HepG2 (cell line): ENCODE results near the gene CHTF18. TPM values are rescaled to one million over a fixed set of nuclear protein-coding genes. Genes with fewer than 3 reads are reported as not detected.

Experiments used
- ATAC-seq: fragments of 200-7000 bp; cut with Tn5 transposase; 3 replicates; pipeline ENCODE4 v1.9.1; 2020; ENCODE audit warnings: mild to moderate bottlenecking, moderate library complexity
- BruUV-seq: library from RNA; stranded (reverse); fragments of 400-500 nt; replicated peaks from 2 replicates; lab custom pipeline; 2021; lab: Mats Ljungman, UMichigan
- CTCF ChIA-PET: fragments of 300-600 bp; formaldehyde crosslinking; extraction: SDS; loops from one replicate; lab custom pipeline; 2021; ENCODE audit warnings: low total read pairs, inconsistent platforms, low intra/inter-chr PET ratio; lab: Yijun Ruan, JAX
- POLR2A ChIA-PET: fragments of 350-600 bp; sonication (Branson Sonifier 250); formaldehyde crosslinking; loops from one replicate; lab custom pipeline; 2020; ENCODE audit warnings: antibody characterized with exemption, inconsistent platforms; lab: Yijun Ruan, JAX
- DNase-seq: peaks from one replicate; pipeline ENCODE4 v3.0.0-alpha.2; 2015; ENCODE audit warnings: low spot score
- FAIRE-seq: peaks from 3 replicates; lab custom pipeline; 2011; peaks lifted over from hg19 to GRCh38; lab: Jason Lieb, UNC
- H2AFZ ChIP-seq: one replicate; pipeline ENCODE4 v1.6.1; 2011; ENCODE audit warnings: low read length, inconsistent platforms
- H3K27ac ChIP-seq: fragments of 300-600 bp; 3 replicates; pipeline ENCODE4 v1.8.0; 2011; ENCODE audit warnings: mixed run types, mild to moderate bottlenecking, mixed read lengths, low read length, inconsistent platforms; ENCODE audit not compliant: insufficient read depth; ENCODE audit errors: extremely low read length
- H3K27me3 ChIP-seq, 2 experiments: fragments of 200-600 bp in 1 of 2; 2 replicates in 1 of 2; 3 replicates in 1 of 2; pipeline versions ENCODE4 v1.6.0 to v1.8.0; 2011; ENCODE audit warnings: low read length in 2 of 2, mild to moderate bottlenecking in 2 of 2, moderate library complexity in 2 of 2, inconsistent platforms in 1 of 2; ENCODE audit not compliant: insufficient read depth in 2 of 2, control insufficient read depth in 1 of 2
- H3K36me3 ChIP-seq, 2 experiments: fragments of 200-600 bp in 1 of 2; replicated peaks in 1 of 2; 2 replicates in 1 of 2; 3 replicates in 1 of 2; pipeline versions ENCODE4 v1.5.1 to v1.8.0; 2011; ENCODE audit warnings: low read length in 2 of 2, inconsistent platforms in 1 of 2; ENCODE audit not compliant: insufficient read depth in 2 of 2, control insufficient read depth in 1 of 2
- H3K4me1 ChIP-seq: 2 replicates; pipeline ENCODE4 v1.5.1; 2012; ENCODE audit warnings: low read length, inconsistent platforms; ENCODE audit not compliant: insufficient read depth
- H3K4me2 ChIP-seq: 2 replicates; pipeline ENCODE4 v1.6.0; 2011; ENCODE audit warnings: low read depth, low read length, inconsistent platforms
- H3K4me3 ChIP-seq, 3 experiments: fragments of 200-600 bp in 1 of 3; sonication (generic), shearing (Covaris generic) in 1 of 3; replicated peaks in 1 of 3; 2 replicates each; pipeline ENCODE4 v1.5.1; 2011 to 2016; ENCODE audit warnings: low read length in 3 of 3, inconsistent platforms in 2 of 3, low read depth in 2 of 3, mild to moderate bottlenecking in 2 of 3, control low read depth in 1 of 3, mixed read lengths in 1 of 3; ENCODE audit not compliant: insufficient read depth in 1 of 3
- H3K79me2 ChIP-seq: one replicate; pipeline ENCODE4 v1.6.1; 2011; ENCODE audit warnings: low read length, inconsistent platforms; ENCODE audit not compliant: insufficient read depth
- H3K9ac ChIP-seq: 2 replicates; pipeline ENCODE4 v1.6.0; 2011; ENCODE audit warnings: mild to moderate bottlenecking, low read depth, low read length, inconsistent platforms; ENCODE audit not compliant: insufficient read depth
- H3K9me3 ChIP-seq: 2 replicates; pipeline ENCODE4 v1.5.1; 2012; ENCODE audit warnings: mild to moderate bottlenecking, low read length
- H4K20me1 ChIP-seq: 2 replicates; pipeline ENCODE4 v1.6.0; 2011; ENCODE audit warnings: inconsistent platforms, mild to moderate bottlenecking, low read length, moderate library complexity; ENCODE audit not compliant: insufficient read depth
- PAF1 ChIP-seq: IDR thresholded peaks from 2 replicates; pipeline ENCODE4 v1.6.1; 2016; ENCODE audit warnings: missing genetic modification reagents, missing compliant biosample characterization
- ZFP82 ChIP-seq: sonication (generic); formaldehyde crosslinking; IDR thresholded peaks from 2 replicates; pipeline ENCODE4 v1.5.1; 2020; ENCODE audit warnings: mild to moderate bottlenecking, missing genetic modification reagents, borderline replicate concordance
- ZNF260 ChIP-seq: sonication (generic); formaldehyde crosslinking; IDR thresholded peaks from 2 replicates; pipeline ENCODE4 v1.4.0; 2020; ENCODE audit warnings: missing genetic modification reagents, low read depth, mild to moderate bottlenecking, borderline replicate concordance
- ZNF446 ChIP-seq: sonication (generic); formaldehyde crosslinking; IDR thresholded peaks from 2 replicates; pipeline ENCODE4 v1.5.0; 2020; ENCODE audit warnings: mild to moderate bottlenecking, missing genetic modification reagents
- WGBS: methylation state at CpG from one replicate; pipeline ENCODE4 v1.1.6; 2017; ENCODE audit warnings: low lambda C conversion rate; 5-methylcytosine and 5-hydroxymethylcytosine counted together
- in situ Hi-C: cut with HindIII; loops from 2 replicates; pipeline ENCODE4 v1.10.0; 2017; ENCODE audit warnings: low pct_unique_long_range_greater_than_20kb; ENCODE audit not compliant: extremely low pct_ligation_motif_present
- intact Hi-C: fragments of 100-400 bp; cut with micrococcal nuclease; formaldehyde crosslinking; loops from one replicate; pipeline ENCODE4 v1.10.0; 2022; ENCODE audit not compliant: unreplicated experiment
- polyA plus RNA-seq, 8 experiments: library from polyadenylated mRNA; depleted of rRNA in 3 of 8; stranded (reverse) in 7 of 8; unstranded in 1 of 8; fragments of >200 nt; fragmentation: Illumina TruSeq in 4 of 8; extraction: Trizol in 4 of 8; gene quantifications; 2 replicates each; pipeline versions ENCODE4 v1.2.1 to v1.2.3, GENCODE V29; 2011 to 2016; ENCODE audit warnings: low read depth in 4 of 8, missing spikeins in 1 of 8, mixed read lengths in 1 of 8; ENCODE audit not compliant: insufficient read depth in 1 of 8
- total RNA-seq, 5 experiments: library from RNA; depleted of rRNA; stranded (reverse); fragments of >200 nt; fragmentation: Illumina TruSeq; extraction: Trizol; gene quantifications; 2 replicates each; pipeline ENCODE4 v1.2.3, GENCODE V29; 2016; ENCODE audit warnings: low read depth in 1 of 5
- TF ChIP-seq, protein P1 (sequence below): sonication (generic); formaldehyde crosslinking; IDR thresholded peaks from 2 replicates; pipeline ENCODE4 v1.4.0; 2020; ENCODE audit warnings: missing genetic modification reagents, borderline replicate concordance

CHTF18 gene
- total and polyA plus RNA-seq, 2 of the 13 experiments (the other 11 are each of a cell fraction or from before 2014, with no cell fraction given): 8.6 to 22.9 TPM

DNA sequence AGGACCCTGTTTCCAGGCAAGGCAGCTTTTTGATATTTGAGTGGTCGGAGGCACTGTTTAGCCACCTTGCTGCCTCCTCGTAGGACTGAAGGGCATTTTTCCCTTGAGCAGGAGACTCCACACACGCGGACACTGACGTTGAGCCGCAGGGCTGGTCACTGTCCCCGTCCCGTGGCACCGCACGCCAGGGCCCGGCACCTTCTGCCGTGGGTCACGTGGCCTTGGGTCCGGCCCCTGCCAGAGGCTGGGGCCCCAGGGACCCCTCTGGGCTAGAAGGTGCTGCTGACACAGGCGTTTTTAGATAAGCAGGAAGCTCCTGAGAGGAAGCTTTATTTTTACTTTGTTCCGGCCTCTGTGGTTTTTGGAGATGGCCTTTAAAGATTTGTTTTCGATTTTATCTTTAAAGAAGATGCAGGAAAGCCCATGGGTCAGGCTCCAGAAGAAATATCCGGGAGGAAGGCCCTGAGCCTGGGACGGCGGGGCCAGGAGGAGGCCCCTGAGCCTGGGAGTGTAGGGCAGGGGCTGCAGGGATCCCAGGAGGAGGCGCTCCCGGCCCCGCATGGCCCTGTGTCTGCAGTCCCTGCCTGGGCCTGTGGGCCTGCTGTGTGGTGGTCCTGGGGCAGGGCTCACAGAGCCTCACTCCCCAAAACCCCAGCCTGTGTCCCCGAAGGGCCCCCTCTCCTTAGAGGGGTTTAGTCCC, 42.6 kb downstream of the CHTF18 start:
- ChIA-PET POLR2A (no interaction called here), CTCF (no interaction called here)
- no peak for FAIRE-seq
- TF ChIP-seq PAF1 (CRISPR knock-in tag): no peak
- no peak for TF ChIP-seq ZFP82
- TF ChIP-seq ZNF260 (CRISPR knock-in tag): no peak
- TF ChIP-seq ZNF446 (CRISPR knock-in tag): no peak
- TF ChIP-seq, protein P1, sequence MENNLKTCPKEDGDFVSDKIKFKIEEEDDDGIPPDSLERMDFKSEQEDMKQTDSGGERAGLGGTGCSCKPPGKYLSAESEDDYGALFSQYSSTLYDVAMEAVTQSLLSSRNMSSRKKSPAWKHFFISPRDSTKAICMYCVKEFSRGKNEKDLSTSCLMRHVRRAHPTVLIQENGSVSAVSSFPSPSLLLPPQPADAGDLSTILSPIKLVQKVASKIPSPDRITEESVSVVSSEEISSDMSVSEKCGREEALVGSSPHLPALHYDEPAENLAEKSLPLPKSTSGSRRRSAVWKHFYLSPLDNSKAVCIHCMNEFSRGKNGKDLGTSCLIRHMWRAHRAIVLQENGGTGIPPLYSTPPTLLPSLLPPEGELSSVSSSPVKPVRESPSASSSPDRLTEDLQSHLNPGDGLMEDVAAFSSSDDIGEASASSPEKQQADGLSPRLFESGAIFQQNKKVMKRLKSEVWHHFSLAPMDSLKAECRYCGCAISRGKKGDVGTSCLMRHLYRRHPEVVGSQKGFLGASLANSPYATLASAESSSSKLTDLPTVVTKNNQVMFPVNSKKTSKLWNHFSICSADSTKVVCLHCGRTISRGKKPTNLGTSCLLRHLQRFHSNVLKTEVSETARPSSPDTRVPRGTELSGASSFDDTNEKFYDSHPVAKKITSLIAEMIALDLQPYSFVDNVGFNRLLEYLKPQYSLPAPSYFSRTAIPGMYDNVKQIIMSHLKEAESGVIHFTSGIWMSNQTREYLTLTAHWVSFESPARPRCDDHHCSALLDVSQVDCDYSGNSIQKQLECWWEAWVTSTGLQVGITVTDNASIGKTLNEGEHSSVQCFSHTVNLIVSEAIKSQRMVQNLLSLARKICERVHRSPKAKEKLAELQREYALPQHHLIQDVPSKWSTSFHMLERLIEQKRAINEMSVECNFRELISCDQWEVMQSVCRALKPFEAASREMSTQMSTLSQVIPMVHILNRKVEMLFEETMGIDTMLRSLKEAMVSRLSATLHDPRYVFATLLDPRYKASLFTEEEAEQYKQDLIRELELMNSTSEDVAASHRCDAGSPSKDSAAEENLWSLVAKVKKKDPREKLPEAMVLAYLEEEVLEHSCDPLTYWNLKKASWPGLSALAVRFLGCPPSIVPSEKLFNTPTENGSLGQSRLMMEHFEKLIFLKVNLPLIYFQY: no peak
- no peaks in the 10 kb centered on the region for H3K36me3 ChIP-seq
- H3K27ac ChIP-seq: no peak overlapping the region
- peak; percentile 39; the same call in 2 of the 3 replicates for ATAC-seq
- BruUV-seq: no TSS peak
- H3K9ac ChIP-seq: no peak overlapping the region
- peaks cover 25 to 78% of the 10 kb centered on the region in 2 experiments for H3K27me3 ChIP-seq
- H4K20me1 ChIP-seq: no peaks in the 10 kb centered on the region
- peaks cover 6% of the 10 kb centered on the region for H3K9me3 ChIP-seq
- intact Hi-C loops (no loop called here), in situ Hi-C loops (loop anchor here (10.0 kb wide), 1 partner anchor 64 kb away; no protein-coding TSS in a partner anchor)
- no peak overlapping the region for H3K4me2 ChIP-seq
- no peak overlapping the region for H3K4me3 ChIP-seq
- 39% methylated on average over 16 of the region's 24 CpGs for WGBS
- H3K4me1 ChIP-seq: no peaks in the 10 kb centered on the region
- no peak overlapping the region for H2AFZ ChIP-seq
- no peaks in the 10 kb centered on the region for H3K79me2 ChIP-seq
- DNase-seq: no peak
